ENCODE results near the gene ZNF710.
"Not testable (repeated sequence)": the region's sequence is repeated elsewhere in the genome, so short reads cannot be mapped to it uniquely, and the experiment has no call there.

The ZNF710 gene

GRCh38 chr15:89972085-89972484 is 29.0 kb upstream of the ZNF710 start:
- Histone ChIP-seq H2AFZ (no peak overlapping the region), H3K4me3 (ENCODE audit: low read depth, low read length) (no peak overlapping the region), H3K79me2 (no peaks in the 10 kb centered on the region), H3K4me1 (no peaks in the 10 kb centered on the region), H3K9ac (no peak overlapping the region), H3K27ac (no peak overlapping the region), H3K4me2 (ENCODE audit: low read length) (no peak overlapping the region), H3K9me3 (ENCODE audit: control insufficient read depth, low read length) (no peaks in the 10 kb centered on the region), H3K36me3 (ENCODE audit: control insufficient read depth, insufficient read depth, low read length) (no peaks in the 10 kb centered on the region), H3K27me3 (ENCODE audit: control insufficient read depth, insufficient read depth, low read length) (no peaks in the 10 kb centered on the region)
- TF ChIP-seq, protein P1, sequence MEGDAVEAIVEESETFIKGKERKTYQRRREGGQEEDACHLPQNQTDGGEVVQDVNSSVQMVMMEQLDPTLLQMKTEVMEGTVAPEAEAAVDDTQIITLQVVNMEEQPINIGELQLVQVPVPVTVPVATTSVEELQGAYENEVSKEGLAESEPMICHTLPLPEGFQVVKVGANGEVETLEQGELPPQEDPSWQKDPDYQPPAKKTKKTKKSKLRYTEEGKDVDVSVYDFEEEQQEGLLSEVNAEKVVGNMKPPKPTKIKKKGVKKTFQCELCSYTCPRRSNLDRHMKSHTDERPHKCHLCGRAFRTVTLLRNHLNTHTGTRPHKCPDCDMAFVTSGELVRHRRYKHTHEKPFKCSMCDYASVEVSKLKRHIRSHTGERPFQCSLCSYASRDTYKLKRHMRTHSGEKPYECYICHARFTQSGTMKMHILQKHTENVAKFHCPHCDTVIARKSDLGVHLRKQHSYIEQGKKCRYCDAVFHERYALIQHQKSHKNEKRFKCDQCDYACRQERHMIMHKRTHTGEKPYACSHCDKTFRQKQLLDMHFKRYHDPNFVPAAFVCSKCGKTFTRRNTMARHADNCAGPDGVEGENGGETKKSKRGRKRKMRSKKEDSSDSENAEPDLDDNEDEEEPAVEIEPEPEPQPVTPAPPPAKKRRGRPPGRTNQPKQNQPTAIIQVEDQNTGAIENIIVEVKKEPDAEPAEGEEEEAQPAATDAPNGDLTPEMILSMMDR (IDR thresholded peaks at IDR 0.05), result no peak

- Histone ChIP-seq H3K9ac (no peak overlapping the region), H3K27ac (no peak overlapping the region)
- TF ChIP-seq, protein P1 (IDR thresholded peaks at IDR 0.05), result no peak
Observed at GRCh38 chr15:89975482-89976245, 25.5 kb upstream of the ZNF710 start.

GRCh38 chr15:89976246-89976600 is 24.9 kb upstream of the ZNF710 start:
- Histone ChIP-seq H3K4me2 (ENCODE audit: low read length) (no peak overlapping the region), H3K4me1 (no peaks in the 10 kb centered on the region), H3K27ac (no peak overlapping the region), H3K79me2 (no peaks in the 10 kb centered on the region), H3K4me3 (ENCODE audit: low read depth, low read length) (no peak overlapping the region), H2AFZ (no peak overlapping the region), H3K9me3 (ENCODE audit: control insufficient read depth, low read length) (no peaks in the 10 kb centered on the region), H3K9ac (no peak overlapping the region), H3K27me3 (ENCODE audit: control insufficient read depth, insufficient read depth, low read length) (no peaks in the 10 kb centered on the region), H3K36me3 (ENCODE audit: control insufficient read depth, insufficient read depth, low read length) (no peaks in the 10 kb centered on the region)
- TF ChIP-seq, protein P1 (IDR thresholded peaks at IDR 0.05), result no peak

More at GRCh38 chr15:89975482-89976245, 25.5 kb upstream of the ZNF710 start:
- no peaks in the 10 kb centered on the region for H3K9me3 ChIP-seq (ENCODE audit: control insufficient read depth, low read length)
- H3K4me3 ChIP-seq (ENCODE audit: low read depth, low read length), result no peak overlapping the region
- H2AFZ ChIP-seq, result no peak overlapping the region
- no peaks in the 10 kb centered on the region for H3K36me3 ChIP-seq (ENCODE audit: control insufficient read depth, insufficient read depth, low read length)
- no peaks in the 10 kb centered on the region for H3K4me1 ChIP-seq
- H3K79me2 ChIP-seq, result no peaks in the 10 kb centered on the region
- H3K27me3 ChIP-seq (ENCODE audit: control insufficient read depth, insufficient read depth, low read length), result no peaks in the 10 kb centered on the region
- H3K4me2 ChIP-seq (ENCODE audit: low read length), result no peak overlapping the region

DNA sequence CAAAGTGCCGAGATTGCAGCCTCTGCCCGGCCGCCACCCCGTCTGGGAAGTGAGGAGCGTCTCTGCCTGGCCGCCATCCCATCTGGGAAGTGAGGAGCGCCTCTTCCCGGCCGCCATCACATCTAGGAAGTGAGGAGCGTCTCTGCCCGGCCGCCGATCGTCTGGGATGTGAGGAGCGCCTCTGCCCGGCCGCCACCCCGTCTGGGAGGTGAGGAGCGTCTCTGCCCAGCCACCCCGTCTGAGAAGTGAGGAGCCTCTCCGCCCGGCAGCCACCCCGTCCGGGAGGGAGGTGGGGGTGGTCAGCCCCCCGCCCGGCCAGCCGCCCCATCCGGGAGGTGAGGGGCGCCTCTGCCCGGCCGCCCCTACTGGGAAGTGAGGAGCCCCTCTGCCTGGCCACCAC is 23.3 kb upstream of the ZNF710 start:
- H3K9ac ChIP-seq; H3K79me2 ChIP-seq; H3K9me3 ChIP-seq (ENCODE audit: control insufficient read depth, low read length); H3K27me3 ChIP-seq (ENCODE audit: control insufficient read depth, insufficient read depth, low read length); H3K36me3 ChIP-seq (ENCODE audit: control insufficient read depth, insufficient read depth, low read length); H3K4me3 ChIP-seq (ENCODE audit: low read depth, low read length); H3K4me1 ChIP-seq; H3K4me2 ChIP-seq (ENCODE audit: low read length); H2AFZ ChIP-seq; H3K27ac ChIP-seq: not testable (repeated sequence)

DNA sequence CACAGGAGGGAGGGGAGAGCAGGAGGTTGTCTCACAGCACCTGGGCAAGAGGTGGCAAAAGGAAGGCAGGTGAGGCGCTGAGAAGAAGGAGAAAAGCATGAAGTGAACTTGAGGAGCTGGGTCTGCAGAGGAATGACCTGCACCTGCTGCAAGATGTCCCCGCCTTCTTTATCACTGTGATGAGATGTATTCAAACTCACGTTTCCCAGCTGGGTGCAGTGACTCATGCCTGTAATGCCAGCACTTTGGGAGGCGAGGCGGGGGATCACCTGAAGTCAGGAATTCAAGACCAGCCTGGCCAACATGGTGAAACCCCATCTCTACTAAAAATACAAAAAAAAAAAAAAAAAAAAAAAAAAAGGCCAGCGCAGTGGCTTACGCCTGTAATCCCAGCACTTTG is 22.2 kb upstream of the ZNF710 start:
- H3K4me3 ChIP-seq (ENCODE audit: low read depth, low read length), result no peak overlapping the region
- no peak overlapping the region for H3K9ac ChIP-seq
- H2AFZ ChIP-seq, result no peak overlapping the region
- no peaks in the 10 kb centered on the region for H3K27me3 ChIP-seq (ENCODE audit: control insufficient read depth, insufficient read depth, low read length)
- H3K36me3 ChIP-seq (ENCODE audit: control insufficient read depth, insufficient read depth, low read length), result no peaks in the 10 kb centered on the region
- TF ChIP-seq, protein P1 (IDR thresholded peaks at IDR 0.05), result no peak
- no peaks in the 10 kb centered on the region for H3K9me3 ChIP-seq (ENCODE audit: control insufficient read depth, low read length)
- no peaks in the 10 kb centered on the region for H3K4me1 ChIP-seq
- H3K27ac ChIP-seq, result no peak overlapping the region
- H3K4me2 ChIP-seq (ENCODE audit: low read length), result no peak overlapping the region
- no peaks in the 10 kb centered on the region for H3K79me2 ChIP-seq
